Activated B cell treated with CpG ODN at 0.5 μM for 24 hours (primary cell): ENCODE results near the gene SLC16A8. TPM values are rescaled to one million over a fixed set of nuclear protein-coding genes. Genes with fewer than 3 reads are reported as not detected.

Experiments
- ATAC-seq: fragments of 200-7000 bp; cut with Tn5 transposase; one replicate; pipeline ENCODE4 v1.10.0; 2021; ENCODE audit warnings: low read depth, mild to moderate bottlenecking, moderate library complexity
- CTCF ChIA-PET: fragments of 350-600 bp; sonication (Branson Sonifier 250); formaldehyde crosslinking; loops from one replicate; lab custom pipeline; 2021; ENCODE audit warnings: antibody characterized with exemption; lab: Charles Lee
- POLR2A ChIA-PET: fragments of 350-600 bp; sonication (Branson Sonifier 250); formaldehyde crosslinking; loops from one replicate; lab custom pipeline; 2021; ENCODE audit warnings: antibody characterized with exemption; lab: Charles Lee
- DNase-seq: peaks from one replicate; pipeline ENCODE4 v3.0.0; 2022
- H3K27ac Mint-ChIP-seq: one replicate; pipeline ENCODE4 v1.8.0; 2020; ENCODE audit warnings: mixed read lengths
- H3K27me3 Mint-ChIP-seq: one replicate; pipeline ENCODE4 v1.8.0; 2021; ENCODE audit warnings: mixed read lengths
- H3K36me3 Mint-ChIP-seq: one replicate; pipeline ENCODE4 v1.8.0; 2021; ENCODE audit warnings: low read depth, mixed read lengths
- H3K4me1 Mint-ChIP-seq: one replicate; pipeline ENCODE4 v1.8.0; 2021; ENCODE audit warnings: mixed read lengths
- H3K4me3 Mint-ChIP-seq: one replicate; pipeline ENCODE4 v1.8.0; 2020; ENCODE audit warnings: mild to moderate bottlenecking, mixed read lengths
- H3K9me3 Mint-ChIP-seq: one replicate; pipeline ENCODE4 v1.8.0; 2020; ENCODE audit warnings: mixed read lengths
- intact Hi-C: fragments of 100-400 bp; cut with micrococcal nuclease; formaldehyde crosslinking; loops from one replicate; pipeline ENCODE4 v1.15.1; 2024
- total RNA-seq: library from RNA; stranded (reverse); gene quantifications from 2 replicates; pipeline ENCODE4 v1.2.3, GENCODE V29; 2022
- TF ChIP-seq, protein P1 (sequence below): fragments of 200-600 bp; IDR thresholded peaks from one replicate; pipeline ENCODE4 v1.8.0; 2022; ENCODE audit warnings: antibody characterized with exemption, mild to moderate bottlenecking

Gene SLC16A8, protein sequence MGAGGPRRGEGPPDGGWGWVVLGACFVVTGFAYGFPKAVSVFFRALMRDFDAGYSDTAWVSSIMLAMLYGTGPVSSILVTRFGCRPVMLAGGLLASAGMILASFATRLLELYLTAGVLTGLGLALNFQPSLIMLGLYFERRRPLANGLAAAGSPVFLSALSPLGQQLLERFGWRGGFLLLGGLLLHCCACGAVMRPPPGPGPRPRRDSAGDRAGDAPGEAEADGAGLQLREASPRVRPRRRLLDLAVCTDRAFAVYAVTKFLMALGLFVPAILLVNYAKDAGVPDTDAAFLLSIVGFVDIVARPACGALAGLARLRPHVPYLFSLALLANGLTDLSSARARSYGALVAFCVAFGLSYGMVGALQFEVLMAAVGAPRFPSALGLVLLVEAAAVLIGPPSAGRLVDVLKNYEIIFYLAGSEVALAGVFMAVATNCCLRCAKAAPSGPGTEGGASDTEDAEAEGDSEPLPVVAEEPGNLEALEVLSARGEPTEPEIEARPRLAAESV
- not detected in 2 replicates for total RNA-seq

DNA sequence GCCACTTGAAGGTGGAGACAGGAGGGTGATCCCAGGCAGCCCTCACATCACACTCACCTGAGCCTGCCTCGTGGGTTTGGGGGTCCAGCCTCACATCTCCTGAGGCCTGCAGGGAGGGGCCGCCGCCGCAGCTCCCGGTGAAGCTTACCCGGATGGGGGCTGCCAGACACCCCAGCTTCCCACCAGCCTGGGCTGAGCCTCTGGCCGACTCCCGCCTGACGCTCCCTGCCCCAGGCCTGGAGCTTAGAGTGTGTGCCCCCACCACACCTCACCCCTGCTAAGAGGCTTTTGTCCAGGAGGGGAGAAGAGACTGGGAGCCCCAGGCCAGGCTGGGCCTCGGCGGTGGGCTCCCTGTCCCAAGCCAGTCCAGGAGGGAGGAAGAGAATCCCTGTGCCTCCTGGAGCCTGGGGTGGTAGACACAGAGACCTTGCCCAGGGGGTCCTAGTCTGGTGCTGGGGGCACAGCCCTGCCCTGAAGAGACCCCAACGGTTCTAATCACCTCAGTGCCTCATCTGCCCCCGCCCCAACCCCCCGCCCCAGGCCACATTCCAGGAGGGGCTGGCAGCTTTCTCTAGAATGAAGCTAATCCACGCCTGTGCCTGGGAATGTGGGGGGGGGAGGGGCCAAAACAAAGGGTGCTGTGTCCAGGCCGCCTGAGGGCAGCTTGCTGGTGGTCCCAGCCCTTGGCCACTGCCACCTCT is at the start of gene SLC16A8:
SLC16A8 (minus strand) TSS at position 254 of the 701 bp plus-strand sequence. CDS start 1,311 bp downstream, outside the sequence.
- no peaks in the 10 kb centered on the region for H3K9me3 Mint-ChIP-seq
- peaks cover 7% of the 10 kb centered on the region for H3K4me1 Mint-ChIP-seq
- H3K36me3 Mint-ChIP-seq, result no peaks in the 10 kb centered on the region
- H3K27ac Mint-ChIP-seq, result no peak within 1 kb of the TSS
- CTCF ChIA-PET, result no interaction called here
- POLR2A ChIA-PET, result interaction anchor here (0.6 kb wide), 1 partner anchor 363 kb away, joined by 3 read pairs; no protein-coding TSS in a partner anchor
- ATAC-seq (no peak), DNase-seq (no peak)
- H3K4me3 Mint-ChIP-seq, result no peak within 1 kb of the TSS
- intact Hi-C loops, result no loop called here
- peaks cover 26% of the 10 kb centered on the region for H3K27me3 Mint-ChIP-seq
- TF ChIP-seq, protein P1, sequence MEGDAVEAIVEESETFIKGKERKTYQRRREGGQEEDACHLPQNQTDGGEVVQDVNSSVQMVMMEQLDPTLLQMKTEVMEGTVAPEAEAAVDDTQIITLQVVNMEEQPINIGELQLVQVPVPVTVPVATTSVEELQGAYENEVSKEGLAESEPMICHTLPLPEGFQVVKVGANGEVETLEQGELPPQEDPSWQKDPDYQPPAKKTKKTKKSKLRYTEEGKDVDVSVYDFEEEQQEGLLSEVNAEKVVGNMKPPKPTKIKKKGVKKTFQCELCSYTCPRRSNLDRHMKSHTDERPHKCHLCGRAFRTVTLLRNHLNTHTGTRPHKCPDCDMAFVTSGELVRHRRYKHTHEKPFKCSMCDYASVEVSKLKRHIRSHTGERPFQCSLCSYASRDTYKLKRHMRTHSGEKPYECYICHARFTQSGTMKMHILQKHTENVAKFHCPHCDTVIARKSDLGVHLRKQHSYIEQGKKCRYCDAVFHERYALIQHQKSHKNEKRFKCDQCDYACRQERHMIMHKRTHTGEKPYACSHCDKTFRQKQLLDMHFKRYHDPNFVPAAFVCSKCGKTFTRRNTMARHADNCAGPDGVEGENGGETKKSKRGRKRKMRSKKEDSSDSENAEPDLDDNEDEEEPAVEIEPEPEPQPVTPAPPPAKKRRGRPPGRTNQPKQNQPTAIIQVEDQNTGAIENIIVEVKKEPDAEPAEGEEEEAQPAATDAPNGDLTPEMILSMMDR, result no peak

DNA sequence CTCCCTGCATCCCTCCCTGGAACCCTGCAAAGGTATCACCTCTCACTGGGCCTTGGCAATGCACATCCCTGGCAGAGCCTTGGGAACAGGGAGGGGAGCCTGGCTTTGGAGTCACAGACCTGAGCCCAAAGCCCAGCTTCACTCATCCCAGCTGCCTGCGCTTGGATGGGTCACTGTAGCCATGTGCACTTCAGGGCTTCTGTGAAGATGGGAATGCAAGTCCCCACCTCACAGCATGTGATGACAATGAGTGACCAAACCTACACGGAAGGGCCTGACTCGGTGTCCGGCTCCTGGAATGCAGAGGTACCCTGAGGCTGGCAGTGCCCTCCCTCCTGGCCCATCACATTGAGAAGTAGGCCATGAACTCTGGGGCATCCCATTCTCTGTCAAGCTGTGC is 49.3 kb upstream of the SLC16A8 start:
- no peak overlapping the region for H3K4me3 Mint-ChIP-seq
- H3K4me1 Mint-ChIP-seq, result no peaks in the 10 kb centered on the region
- peaks cover 54% of the 10 kb centered on the region for H3K36me3 Mint-ChIP-seq
- DNase-seq (no peak), ATAC-seq (no peak)
- no peaks in the 10 kb centered on the region for H3K9me3 Mint-ChIP-seq
- no peak overlapping the region for H3K27ac Mint-ChIP-seq
- H3K27me3 Mint-ChIP-seq, result no peaks in the 10 kb centered on the region
- ChIA-PET POLR2A (no interaction called here), CTCF (no interaction called here)
- intact Hi-C loops, result no loop called here
- TF ChIP-seq, protein P1, result no peak

DNA sequence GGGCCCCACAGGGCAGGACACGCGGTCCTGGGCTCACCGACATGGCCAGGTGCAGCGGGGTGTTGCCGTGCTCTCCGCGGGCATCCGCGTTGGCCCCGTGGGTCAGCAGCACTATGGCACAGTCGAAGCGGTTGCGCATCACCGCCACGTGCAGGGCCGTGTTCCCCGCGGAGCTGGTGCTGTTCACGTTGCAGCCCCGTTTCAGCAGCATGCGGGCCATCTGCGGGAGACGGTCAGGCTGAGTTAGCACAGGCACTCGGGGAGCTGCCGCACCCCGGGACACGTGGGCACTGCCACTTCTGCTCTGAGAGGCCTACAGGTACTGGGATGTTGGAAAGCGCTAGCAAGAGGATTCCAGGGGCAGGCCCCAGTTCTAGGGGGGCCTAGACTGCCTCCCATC is 48.8 kb upstream of the SLC16A8 start:
- CTCF ChIA-PET, result interaction anchor here (0.6 kb wide), 1 partner anchor 33 kb away, joined by 3 read pairs; no protein-coding TSS in a partner anchor
- intact Hi-C loops, result no loop called here
- Mint-ChIP-seq H3K27me3 (no peaks in the 10 kb centered on the region), H3K36me3 (peaks cover 52% of the 10 kb centered on the region), H3K4me1 (no peaks in the 10 kb centered on the region), H3K9me3 (no peaks in the 10 kb centered on the region), H3K4me3 (no peak overlapping the region), H3K27ac (no peak overlapping the region)
- DNase-seq (no peak), ATAC-seq (no peak)
- TF ChIP-seq, protein P1, result no peak
- POLR2A ChIA-PET, result no interaction called here

DNA sequence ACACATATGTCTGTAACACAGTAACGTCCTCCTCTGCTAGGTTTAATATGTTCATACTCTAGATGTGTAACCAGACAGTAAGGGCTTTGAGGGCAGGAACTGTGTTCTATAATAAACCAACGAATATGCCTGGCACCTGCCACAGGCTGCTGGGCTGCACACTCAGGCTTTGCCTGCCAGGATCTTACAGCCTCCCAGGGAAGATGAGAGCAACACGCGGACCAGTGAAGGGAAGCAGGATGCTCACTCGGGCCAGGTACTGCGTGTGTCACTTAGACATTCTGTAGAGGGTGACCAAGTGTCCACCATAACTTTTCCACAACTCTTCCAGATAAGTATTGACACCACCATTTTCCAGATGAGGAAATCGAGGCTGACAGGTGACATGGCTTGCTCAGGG is 48.2 kb upstream of the SLC16A8 start:
- POLR2A ChIA-PET, result no interaction called here
- intact Hi-C loops, result no loop called here
- Mint-ChIP-seq H3K4me3 (no peak overlapping the region), H3K27ac (no peak overlapping the region), H3K9me3 (no peaks in the 10 kb centered on the region), H3K4me1 (no peaks in the 10 kb centered on the region), H3K27me3 (no peaks in the 10 kb centered on the region), H3K36me3 (peaks cover 51% of the 10 kb centered on the region)
- TF ChIP-seq, protein P1, result no peak
- DNase-seq (no peak), ATAC-seq (no peak)
- CTCF ChIA-PET, result no interaction called here

DNA sequence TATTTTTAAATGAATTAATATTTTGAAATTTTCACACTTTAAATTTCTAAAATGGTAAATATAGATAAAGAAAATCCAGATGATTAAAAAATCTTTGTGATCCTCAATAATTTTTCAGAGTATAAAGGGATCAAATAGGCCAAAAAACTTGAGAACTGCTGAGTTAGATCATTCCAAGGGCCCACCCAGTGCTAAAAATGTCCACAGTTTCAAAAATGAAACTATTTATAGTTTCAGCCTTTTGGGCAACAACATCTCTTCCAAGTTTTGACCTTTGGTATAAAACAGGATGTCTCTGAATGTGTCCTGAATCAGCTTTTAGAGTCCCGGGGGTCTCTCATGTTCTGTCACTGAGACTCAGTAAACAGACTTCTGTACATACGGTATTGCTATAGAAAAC is 47.4 kb upstream of the SLC16A8 start:
- H3K36me3 Mint-ChIP-seq, result peaks cover 55% of the 10 kb centered on the region
- intact Hi-C loops, result no loop called here
- ATAC-seq, result no peak
- POLR2A ChIA-PET, result no interaction called here
- TF ChIP-seq, protein P1, result no peak
- CTCF ChIA-PET, result no interaction called here
- no peaks in the 10 kb centered on the region for H3K4me1 Mint-ChIP-seq
- no peaks in the 10 kb centered on the region for H3K9me3 Mint-ChIP-seq
- no peak for DNase-seq
- H3K4me3 Mint-ChIP-seq, result no peak overlapping the region
- no peak overlapping the region for H3K27ac Mint-ChIP-seq
- H3K27me3 Mint-ChIP-seq, result no peaks in the 10 kb centered on the region
